HepG2 (cell line): ENCODE measurements around the gene LRRC3. TPM values are rescaled to one million over a fixed set of nuclear protein-coding genes. Genes with fewer than 3 reads are reported as not detected.

Experiments used
- ATF1 ChIP-seq: IDR thresholded peaks from 2 replicates; pipeline ENCODE4 v1.6.1; 2016; ENCODE audit warnings: mild to moderate bottlenecking, control low read depth
- ATF7 ChIP-seq, 2 experiments: fragments of 450-650 bp in 1 of 2; sonication (generic) in 1 of 2; formaldehyde crosslinking in 1 of 2; IDR thresholded peaks; 2 replicates each; pipeline versions ENCODE4 v1.4.0 to v1.6.1; 2016 to 2020; ENCODE audit warnings: antibody characterized with exemption in 1 of 2, mild to moderate bottlenecking in 1 of 2, missing genetic modification reagents in 1 of 2
- CHD4 ChIP-seq: fragments of 200-600 bp; sonication (generic); IDR thresholded peaks from 2 replicates; pipeline ENCODE4 v1.7.0; 2017; ENCODE audit warnings: mild to moderate bottlenecking, low read length, borderline replicate concordance
- ELF1 ChIP-seq: sonication (generic); formaldehyde crosslinking; IDR thresholded peaks from 2 replicates; pipeline ENCODE4 v1.4.0; 2020; ENCODE audit warnings: missing genetic modification reagents
- FOXC1 ChIP-seq: sonication (generic); formaldehyde crosslinking; IDR thresholded peaks from 2 replicates; pipeline ENCODE4 v1.8.0; 2022; ENCODE audit warnings: mild to moderate bottlenecking, missing genetic modification reagents, borderline replicate concordance
- FUBP1 ChIP-seq: sonication (generic); formaldehyde crosslinking; IDR thresholded peaks from 2 replicates; pipeline ENCODE4 v1.5.1; 2020; ENCODE audit warnings: missing genetic modification reagents, mild to moderate bottlenecking, borderline replicate concordance
- GTF2F1 ChIP-seq: fragments of 150-350 bp; IDR thresholded peaks from 2 replicates; pipeline ENCODE4 v1.6.1; 2014; ENCODE audit warnings: low read length
- HDAC1 ChIP-seq: sonication (generic); formaldehyde crosslinking; IDR thresholded peaks from 2 replicates; pipeline ENCODE4 v1.5.1; 2020; ENCODE audit warnings: mild to moderate bottlenecking, missing genetic modification reagents
- IRF2 ChIP-seq: IDR thresholded peaks from 2 replicates; pipeline ENCODE4 v1.6.1; 2018; ENCODE audit warnings: missing genetic modification reagents, missing compliant biosample characterization
- JUNB ChIP-seq: sonication (generic); formaldehyde crosslinking; IDR thresholded peaks from 2 replicates; pipeline ENCODE4 v1.8.0; 2022; ENCODE audit warnings: missing genetic modification reagents, mild to moderate bottlenecking, borderline replicate concordance
- KLF11 ChIP-seq: IDR thresholded peaks from 2 replicates; pipeline ENCODE4 v1.6.1; 2016; ENCODE audit warnings: missing compliant biosample characterization
- MAX ChIP-seq: IDR thresholded peaks from 2 replicates; pipeline ENCODE4 v1.6.1; 2012; ENCODE audit warnings: inconsistent platforms
- NPAS2 ChIP-seq: sonication (generic); formaldehyde crosslinking; IDR thresholded peaks from 2 replicates; pipeline ENCODE4 v1.8.0; 2022; ENCODE audit warnings: mild to moderate bottlenecking, missing genetic modification reagents, borderline replicate concordance
- NR1H2 ChIP-seq: sonication (generic); formaldehyde crosslinking; IDR thresholded peaks from 2 replicates; pipeline ENCODE4 v1.8.1; 2022; ENCODE audit warnings: low read depth, missing genetic modification reagents, borderline replicate concordance
- TFDP2 ChIP-seq: sonication (generic); formaldehyde crosslinking; IDR thresholded peaks from 2 replicates; pipeline ENCODE4 v1.4.0; 2020; ENCODE audit warnings: missing genetic modification reagents
- TRIM24 ChIP-seq: sonication (generic); formaldehyde crosslinking; IDR thresholded peaks from 2 replicates; pipeline ENCODE4 v1.8.0; 2022; ENCODE audit warnings: mild to moderate bottlenecking, missing genetic modification reagents
- ZBTB7B ChIP-seq: sonication (generic); formaldehyde crosslinking; IDR thresholded peaks from 2 replicates; pipeline ENCODE4 v1.4.0; 2020; ENCODE audit warnings: missing genetic modification reagents
- ZFYVE20 ChIP-seq: sonication (generic); formaldehyde crosslinking; IDR thresholded peaks from 2 replicates; pipeline ENCODE4 v1.8.0; 2023; ENCODE audit warnings: low read depth, mild to moderate bottlenecking, moderate library complexity, missing genetic modification reagents, borderline replicate concordance
- ZNF136 ChIP-seq: sonication (generic); formaldehyde crosslinking; IDR thresholded peaks from 2 replicates; pipeline ENCODE4 v1.8.1; 2022; ENCODE audit warnings: low read depth, mild to moderate bottlenecking, moderate library complexity, missing genetic modification reagents
- ZNF256 ChIP-seq: sonication (generic); formaldehyde crosslinking; conservative IDR thresholded peaks from 2 replicates; pipeline ENCODE4 v1.4.0; 2020; ENCODE audit warnings: missing genetic modification reagents
- ZNF280D ChIP-seq: sonication (generic); formaldehyde crosslinking; IDR thresholded peaks from 2 replicates; pipeline ENCODE4 v1.5.1; 2020; ENCODE audit warnings: mild to moderate bottlenecking, missing genetic modification reagents
- ZNF552 ChIP-seq: sonication (generic); formaldehyde crosslinking; IDR thresholded peaks from 2 replicates; pipeline ENCODE4 v1.9.0; 2022; ENCODE audit warnings: missing genetic modification reagents, mild to moderate bottlenecking, borderline replicate concordance
- ZNF556 ChIP-seq: sonication (generic); formaldehyde crosslinking; IDR thresholded peaks from 2 replicates; pipeline ENCODE4 v1.4.0; 2020; ENCODE audit warnings: mild to moderate bottlenecking, missing genetic modification reagents, borderline replicate concordance
- ZNF773 ChIP-seq: sonication (generic); formaldehyde crosslinking; IDR thresholded peaks from 2 replicates; pipeline ENCODE4 v1.4.0; 2020; ENCODE audit warnings: missing genetic modification reagents, borderline replicate concordance
- polyA plus RNA-seq, 8 experiments: library from polyadenylated mRNA; depleted of rRNA in 3 of 8; stranded (reverse) in 7 of 8; unstranded in 1 of 8; fragments of >200 nt; fragmentation: Illumina TruSeq in 4 of 8; extraction: Trizol in 4 of 8; gene quantifications; 2 replicates each; pipeline versions ENCODE4 v1.2.1 to v1.2.3, GENCODE V29; 2011 to 2016; ENCODE audit warnings: low read depth in 4 of 8, missing spikeins in 1 of 8, mixed read lengths in 1 of 8; ENCODE audit not compliant: insufficient read depth in 1 of 8
- total RNA-seq, 5 experiments: library from RNA; depleted of rRNA; stranded (reverse); fragments of >200 nt; fragmentation: Illumina TruSeq; extraction: Trizol; gene quantifications; 2 replicates each; pipeline ENCODE4 v1.2.3, GENCODE V29; 2016; ENCODE audit warnings: low read depth in 1 of 5

The LRRC3 gene
- total and polyA plus RNA-seq, 2 of the 13 experiments (the other 11 are each of a cell fraction or from before 2014, with no cell fraction given): 4.8 to 16.5 TPM

GRCh38 chr21:44498280-44499210 is 43.2 kb downstream of the LRRC3 start (continued):
- TF ChIP-seq TFDP2 (no peak), ATF1 (CRISPR knock-in tag) (no peak), GTF2F1 (no peak), ELF1 (CRISPR knock-in tag) (no peak), JUNB (no peak), ZBTB7B (CRISPR knock-in tag) (no peak), HDAC1 (CRISPR knock-in tag) (peak; percentile 47; the same call in 1 of the 2 replicates), ZNF256 (CRISPR knock-in tag) (no peak), ZNF552 (CRISPR knock-in tag) (no peak), MAX (no peak; the same call in 1 of the 2 replicates), CHD4 (no peak), FUBP1 (CRISPR knock-in tag) (no peak), ZNF773 (CRISPR knock-in tag) (no peak), ATF7 (IDR thresholded peaks at IDR 0.05) (no peak), ATF7 (CRISPR knock-in tag; IDR thresholded peaks at IDR 0.05) (no peak), ZFYVE20 (CRISPR knock-in tag) (no peak), FOXC1 (no peak), ZNF280D (CRISPR knock-in tag) (no peak), TRIM24 (CRISPR knock-in tag) (no peak), IRF2 (no peak), KLF11 (CRISPR knock-in tag) (no peak), NPAS2 (CRISPR knock-in tag) (no peak), NR1H2 (no peak), ZNF136 (CRISPR knock-in tag) (no peak), ZNF556 (CRISPR knock-in tag) (0 out of 2 replicates have a peak, but pooled peaks have one; percentile 44)
